Measurements from ENCODE around the gene CASKIN1. TPM values are rescaled to one million over a fixed set of nuclear protein-coding genes. Genes with fewer than 3 reads are reported as not detected.

CASKIN1 gene
- total RNA-seq, 1 experiment from 2014 or later, result 4.5 TPM

- intact Hi-C loops (cut with micrococcal nuclease; ENCODE audit: unreplicated experiment) (no loop called here), in situ Hi-C loops (cut with HindIII; ENCODE audit: low pct_unique_long_range_greater_than_20kb, low sequenced_read_pairs) (no loop called here)
- H3K36me3 ChIP-seq (ENCODE audit: control insufficient read depth, insufficient read depth, low read length), result peaks cover 8% of the 10 kb centered on the region; the same call in 1 of the 2 replicates
- ATAC-seq (no peak), DNase-seq (ENCODE audit: low read depth, low spot score) (no peak)
- POLR2A ChIA-PET, result interaction anchor here (0.7 kb wide), 1 partner anchor 11 kb away, joined by 12 read pairs; no protein-coding TSS in a partner anchor
- peak overlapping the region in 1 of 2 experiments; percentile 10; a peak in 1 of 4 replicates for H3K4me3 ChIP-seq (ENCODE audit: low read depth in 2 of 2, low read length in 2 of 2)
- no peaks in the 10 kb centered on the region for H3K9me3 ChIP-seq (ENCODE audit: control insufficient read depth, insufficient read depth, low read depth, low read length)
- H3K27me3 ChIP-seq (ENCODE audit: control insufficient read depth, insufficient read depth, low read length), result no peaks in the 10 kb centered on the region
- BruUV-seq (replicated peaks), result TSS peak; percentile 61
- CTCF ChIA-PET, result interaction anchor here (0.7 to 1.1 kb wide), 2 partner anchors 31 to 201 kb away, joined by 3 to 5 read pairs; no protein-coding TSS in a partner anchor
- H3K4me1 ChIP-seq (ENCODE audit: control insufficient read depth, insufficient read depth, low read length), result peaks cover 16% of the 10 kb centered on the region
- H3K27ac ChIP-seq (ENCODE audit: low read length), result peak overlapping the region; percentile 74
- TF ChIP-seq REST (IDR thresholded peaks at IDR 0.05; ENCODE audit: insufficient read depth in 1 of 2, low read depth in 2 of 2, low read length in 1 of 2), result no peak
- no peak for TF ChIP-seq TCF7L2 (IDR thresholded peaks at IDR 0.05; ENCODE audit: low read depth, low read length)
- TF ChIP-seq SIN3A (IDR thresholded peaks at IDR 0.05; ENCODE audit: borderline replicate concordance, insufficient read depth, low read depth, low read length), result no peak
- TF ChIP-seq POLR2AphosphoS5 (IDR thresholded peaks at IDR 0.05; ENCODE audit: low read depth, low read length), result no peak
- TF ChIP-seq CTCF (IDR thresholded peaks at IDR 0.05), result no peak
Observed at GRCh38 chr16:2226245-2226793, 29.9 kb upstream of the CASKIN1 start.

GRCh38 chr16:2223942-2224486 is 27.6 kb upstream of the CASKIN1 start:
- Histone ChIP-seq H3K27me3 (ENCODE audit: control insufficient read depth, insufficient read depth, low read length) (no peaks in the 10 kb centered on the region), H3K9me3 (ENCODE audit: control insufficient read depth, insufficient read depth, low read depth, low read length) (no peaks in the 10 kb centered on the region), H3K4me3 (ENCODE audit: low read depth in 2 of 2, low read length in 2 of 2) (peak overlapping the region; percentile 95 to 96), H3K27ac (ENCODE audit: low read length) (peak overlapping the region; percentile 75), H3K36me3 (ENCODE audit: control insufficient read depth, insufficient read depth, low read length) (peaks cover 7% of the 10 kb centered on the region; the same call in 1 of the 2 replicates), H3K4me1 (ENCODE audit: control insufficient read depth, insufficient read depth, low read length) (peaks cover 16% of the 10 kb centered on the region)
- POLR2A ChIA-PET, result no interaction called here
- ATAC-seq, result peak; percentile 53
- CTCF ChIA-PET, result no interaction called here
- TSS peak; percentile 78 for BruUV-seq (replicated peaks)
- in situ Hi-C loops (cut with HindIII; ENCODE audit: low pct_unique_long_range_greater_than_20kb, low sequenced_read_pairs), result no loop called here
- TF ChIP-seq REST (IDR thresholded peaks at IDR 0.05; ENCODE audit: insufficient read depth in 1 of 2, low read depth in 2 of 2, low read length in 1 of 2) (no peak), CTCF (IDR thresholded peaks at IDR 0.05) (no peak), TCF7L2 (IDR thresholded peaks at IDR 0.05; ENCODE audit: low read depth, low read length) (no peak), SIN3A (IDR thresholded peaks at IDR 0.05; ENCODE audit: borderline replicate concordance, insufficient read depth, low read depth, low read length) (no peak), POLR2AphosphoS5 (IDR thresholded peaks at IDR 0.05; ENCODE audit: low read depth, low read length) (no peak)
- no peak for DNase-seq (ENCODE audit: low read depth, low spot score)
- intact Hi-C loops (cut with micrococcal nuclease; ENCODE audit: unreplicated experiment), result no loop called here

Data from Panc1 (cell line).